ENCODE results near the gene CBR3. TPM values are rescaled to one million over a fixed set of nuclear protein-coding genes. Genes with fewer than 3 reads are reported as not detected.

CBR3 gene
- total and polyA plus RNA-seq, 9 of the 15 experiments (the other 6 are each of a cell fraction or from before 2014, with no cell fraction given) = not detected

- TF ChIP-seq ZNF280B (CRISPR knock-in tag; IDR thresholded peaks at IDR 0.05) (no peak), XRCC5 (IDR thresholded peaks at IDR 0.05; ENCODE audit: low read depth, low read length) (no peak), E4F1 (CRISPR knock-in tag; IDR thresholded peaks at IDR 0.05; ENCODE audit: borderline replicate concordance) (no peak), MIER1 (IDR thresholded peaks at IDR 0.05; ENCODE audit: low read depth) (no peak), TRIM28 (IDR thresholded peaks at IDR 0.05) (no peak), ZNF449 (CRISPR knock-in tag; IDR thresholded peaks at IDR 0.05) (no peak), NUFIP1 (IDR thresholded peaks at IDR 0.05; ENCODE audit: partially characterized antibody) (no peak), CTBP1 (IDR thresholded peaks at IDR 0.05; ENCODE audit: borderline replicate concordance) (no peak), SLC30A9 (CRISPR knock-in tag; IDR thresholded peaks at IDR 0.05) (no peak), ILF3 (IDR thresholded peaks at IDR 0.05; ENCODE audit: borderline replicate concordance) (no peak)
Observed at GRCh38 chr21:36171336-36171735, 36.5 kb downstream of the CBR3 start (continued).

Data from K562 (cell line).